GM12874 (cell line): Measurements from ENCODE around the gene CEACAM7.

Experiments used
- TF ChIP-seq, protein P1 (sequence below): IDR thresholded peaks from 2 replicates; pipeline ENCODE4 v1.5.1; 2011; ENCODE audit warnings: low read depth, mild to moderate bottlenecking, control low read depth, low read length, moderate library complexity; ENCODE audit not compliant: insufficient read depth

Gene CEACAM7

DNA sequence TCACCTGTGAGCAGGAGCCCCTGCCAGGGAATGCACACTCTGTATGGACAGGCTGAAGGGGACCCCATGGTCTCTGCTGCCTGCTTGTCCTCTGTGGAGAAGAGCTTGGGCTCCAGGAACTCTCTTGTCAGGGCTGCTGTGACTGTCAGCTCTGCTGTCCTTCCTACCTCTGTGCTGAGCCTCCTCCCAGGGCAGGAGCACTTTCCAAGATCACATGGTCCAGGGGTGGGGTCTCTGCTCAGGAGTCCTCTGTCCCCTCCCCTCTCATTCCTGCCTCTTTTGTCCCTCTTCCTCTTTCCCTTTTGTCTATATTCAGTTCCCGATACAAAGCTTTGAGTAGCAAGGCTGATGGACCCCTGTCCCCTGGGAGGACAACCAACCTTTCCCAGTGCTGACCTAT lies at the start of gene CEACAM7:
Gene CEACAM7 (minus strand): TSS at position 173 of the 400 bp plus-strand sequence. CDS start 105 bp downstream, at position 68.
- TF ChIP-seq, protein P1, sequence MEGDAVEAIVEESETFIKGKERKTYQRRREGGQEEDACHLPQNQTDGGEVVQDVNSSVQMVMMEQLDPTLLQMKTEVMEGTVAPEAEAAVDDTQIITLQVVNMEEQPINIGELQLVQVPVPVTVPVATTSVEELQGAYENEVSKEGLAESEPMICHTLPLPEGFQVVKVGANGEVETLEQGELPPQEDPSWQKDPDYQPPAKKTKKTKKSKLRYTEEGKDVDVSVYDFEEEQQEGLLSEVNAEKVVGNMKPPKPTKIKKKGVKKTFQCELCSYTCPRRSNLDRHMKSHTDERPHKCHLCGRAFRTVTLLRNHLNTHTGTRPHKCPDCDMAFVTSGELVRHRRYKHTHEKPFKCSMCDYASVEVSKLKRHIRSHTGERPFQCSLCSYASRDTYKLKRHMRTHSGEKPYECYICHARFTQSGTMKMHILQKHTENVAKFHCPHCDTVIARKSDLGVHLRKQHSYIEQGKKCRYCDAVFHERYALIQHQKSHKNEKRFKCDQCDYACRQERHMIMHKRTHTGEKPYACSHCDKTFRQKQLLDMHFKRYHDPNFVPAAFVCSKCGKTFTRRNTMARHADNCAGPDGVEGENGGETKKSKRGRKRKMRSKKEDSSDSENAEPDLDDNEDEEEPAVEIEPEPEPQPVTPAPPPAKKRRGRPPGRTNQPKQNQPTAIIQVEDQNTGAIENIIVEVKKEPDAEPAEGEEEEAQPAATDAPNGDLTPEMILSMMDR, result no peak

DNA sequence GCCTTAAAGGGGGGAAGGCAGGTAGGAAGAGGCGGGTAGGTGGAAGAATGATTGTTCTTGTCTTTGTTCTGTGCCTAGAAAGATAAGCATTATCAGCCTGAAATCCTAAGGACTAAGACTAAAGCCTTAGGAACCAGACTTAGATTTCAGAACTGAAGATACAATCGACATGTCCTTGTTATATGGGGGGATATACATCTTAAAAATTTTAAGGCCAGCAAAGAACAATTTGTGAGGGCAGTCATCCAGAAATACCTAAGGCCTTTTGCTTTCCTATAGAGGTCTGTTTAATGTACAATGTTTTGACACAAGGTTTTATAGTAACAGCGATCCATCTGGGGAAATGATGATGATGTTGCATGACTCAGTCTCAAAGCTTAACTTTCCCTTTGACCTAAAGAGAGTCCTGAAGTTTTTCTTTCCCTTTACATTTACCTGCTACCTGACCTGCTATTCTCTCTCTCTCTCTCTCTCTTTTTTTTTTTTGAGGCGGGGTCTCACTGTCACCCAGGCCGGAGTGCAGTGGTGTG lies 47.1 kb upstream of the CEACAM7 start:
- TF ChIP-seq, protein P1, result no peak

DNA sequence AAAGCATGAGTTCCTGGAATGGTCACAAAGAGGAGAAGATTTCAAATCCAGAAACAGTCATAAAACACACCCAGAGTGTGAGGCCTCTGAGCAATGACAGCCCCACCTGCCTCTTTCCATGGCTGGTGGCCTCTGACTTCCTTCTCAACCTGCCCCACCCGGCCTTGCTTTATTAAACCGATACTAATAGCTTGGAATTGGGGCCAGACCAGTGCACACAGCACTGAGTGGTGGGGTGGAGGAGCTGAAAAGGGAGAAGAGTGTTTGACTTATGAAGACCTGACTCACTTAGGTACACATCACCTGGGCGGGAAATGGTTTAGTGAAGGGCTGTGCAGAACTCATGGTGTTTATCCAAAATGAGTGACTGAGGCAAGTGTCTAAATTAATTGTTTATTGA lies 46.5 kb upstream of the CEACAM7 start:
- TF ChIP-seq, protein P1, result no peak

DNA sequence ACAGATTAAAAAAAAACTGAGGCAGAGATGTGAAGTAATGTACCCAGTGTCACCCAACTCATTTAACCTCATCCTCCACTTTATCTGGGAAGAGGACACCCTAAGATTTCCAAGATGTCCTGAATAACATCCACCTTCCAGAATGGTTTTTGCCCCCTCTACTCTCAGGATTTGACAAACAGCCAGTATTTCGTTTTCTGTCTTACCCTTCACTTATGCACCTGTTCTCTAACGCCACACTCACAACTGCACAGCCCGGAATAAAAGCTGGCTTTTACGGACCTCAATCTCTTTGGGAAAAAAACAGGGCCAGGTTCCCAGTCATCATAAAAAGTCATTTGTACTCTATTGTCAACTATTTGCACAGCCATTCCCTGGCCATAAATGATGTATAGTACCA lies 46.1 kb upstream of the CEACAM7 start:
- TF ChIP-seq, protein P1, result no peak

DNA sequence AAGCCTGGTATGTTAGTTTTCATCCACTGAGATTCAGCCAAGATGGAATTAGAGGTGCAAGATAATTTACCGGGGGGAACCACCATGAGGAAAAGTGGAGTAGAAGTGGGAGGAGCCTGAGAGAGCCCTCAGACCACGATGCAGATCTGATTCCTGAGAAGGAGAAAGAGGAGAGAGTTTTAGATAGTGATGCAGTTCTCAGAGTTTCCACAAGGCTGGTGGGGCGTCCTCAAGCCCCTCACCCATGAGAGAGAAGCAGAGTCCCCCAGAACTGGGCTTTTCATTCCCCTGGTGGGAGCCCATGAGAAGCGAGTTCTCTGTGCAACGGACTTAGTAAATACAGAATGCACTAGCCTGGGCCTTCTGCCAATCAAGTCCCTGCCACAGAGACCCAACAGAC lies 38.4 kb upstream of the CEACAM7 start:
- TF ChIP-seq, protein P1, result no peak

DNA sequence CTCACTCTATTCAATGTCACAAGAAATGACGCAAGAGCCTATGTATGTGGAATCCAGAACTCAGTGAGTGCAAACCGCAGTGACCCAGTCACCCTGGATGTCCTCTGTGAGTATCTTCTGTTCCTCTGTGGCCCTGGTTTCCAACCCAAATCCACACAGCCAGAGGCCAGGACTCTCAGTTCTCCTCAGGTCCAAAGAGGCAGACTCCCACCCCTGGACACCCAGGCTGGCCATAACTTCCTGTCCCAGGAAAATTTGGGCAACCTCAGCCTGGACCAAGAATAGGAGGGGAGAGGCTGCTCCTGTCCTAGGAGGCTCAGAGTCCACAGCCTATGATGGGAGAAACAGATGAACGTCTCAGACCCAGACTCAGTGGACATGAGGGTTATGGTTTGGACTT lies 32.0 kb upstream of the CEACAM7 start:
- TF ChIP-seq, protein P1, result no peak

DNA sequence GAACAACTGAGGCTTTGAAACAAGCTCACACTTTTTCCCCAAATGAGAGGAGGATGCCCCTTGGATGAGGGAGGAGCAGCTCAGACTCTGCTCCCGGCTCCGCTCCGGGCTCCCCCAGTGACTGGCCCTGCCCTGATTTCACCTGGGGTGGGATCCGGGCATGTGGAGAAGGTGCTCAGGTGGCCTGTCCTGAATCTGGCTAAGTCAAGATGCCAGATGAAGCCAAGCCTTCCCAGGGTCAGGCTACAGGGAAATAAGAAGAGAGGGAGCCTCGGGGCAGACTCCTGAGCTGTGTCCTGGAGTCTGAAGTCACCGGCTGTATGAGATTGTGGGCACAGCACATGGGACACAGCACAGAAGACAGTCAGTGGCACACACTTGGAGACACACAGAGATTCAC lies 30.7 kb upstream of the CEACAM7 start:
- TF ChIP-seq, protein P1, result no peak
